SW 1271 (cell line): ENCODE results near the gene JTB.
"Not testable (repeated sequence)": the region's sequence is repeated elsewhere in the genome, so short reads cannot be mapped to it uniquely, and the experiment has no call there.

Experiments
- DNase-seq, 2 experiments: peaks; one replicate each; lab custom pipeline; 2025; lab: John Stamatoyannopoulos, UW

The JTB gene

DNA sequence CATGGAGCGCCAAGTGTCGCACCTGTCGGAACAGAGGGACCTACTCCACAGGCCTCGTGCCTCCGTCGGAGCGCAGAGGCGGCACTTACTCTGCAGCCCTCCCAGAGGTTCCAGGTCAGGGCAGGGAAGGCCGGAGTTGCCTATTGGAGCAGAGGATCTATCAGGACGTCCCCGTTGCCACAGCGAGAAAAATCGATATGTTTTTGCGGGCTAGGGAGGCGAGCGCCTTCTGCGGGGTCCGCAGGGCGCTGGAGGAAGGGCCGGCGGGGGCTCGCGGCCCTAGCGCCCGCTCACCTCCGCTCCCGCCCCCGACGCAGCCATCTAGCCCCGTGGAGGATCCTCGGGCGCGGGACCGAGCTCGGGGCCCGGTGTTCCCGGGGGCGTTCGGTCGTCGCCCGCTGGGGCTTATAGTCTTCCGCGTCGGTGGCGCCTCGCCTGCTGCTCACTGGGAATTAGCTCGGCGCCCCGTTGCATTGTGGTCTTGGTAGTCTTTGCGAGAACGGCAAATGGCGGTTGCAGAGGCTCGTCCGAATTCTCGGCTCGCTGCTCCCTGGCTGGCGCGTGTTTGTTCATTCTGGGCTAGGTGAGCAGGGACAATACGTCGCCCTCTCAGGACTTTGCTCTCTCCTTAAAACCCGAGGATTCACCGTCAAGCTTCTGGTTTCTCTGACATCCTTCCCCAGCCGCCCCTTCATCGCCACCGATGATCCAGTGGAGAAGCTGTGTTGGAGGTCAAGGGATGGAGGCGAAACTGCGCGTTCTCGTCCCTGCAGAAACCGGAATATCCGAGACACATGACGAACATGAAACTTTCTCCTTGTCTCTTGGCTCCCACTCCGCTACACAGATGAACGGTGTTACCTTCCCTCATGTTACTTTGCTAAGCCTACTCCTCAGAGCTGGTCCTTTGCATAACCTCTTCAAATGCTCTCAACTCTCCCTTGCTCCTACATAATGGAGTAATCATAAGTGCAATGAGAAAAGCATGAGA is at the start of gene JTB:
JTB (minus strand) TSS at position 425 of the 991 bp plus-strand sequence; CDS start at position 3, 422 bp downstream.
- DNase-seq, result peak in 1 of 2 experiments; percentile 66

GRCh38 chr1:154019940-154020339 is 42.5 kb upstream of the JTB start:
- DNase-seq, result no peak

DNA sequence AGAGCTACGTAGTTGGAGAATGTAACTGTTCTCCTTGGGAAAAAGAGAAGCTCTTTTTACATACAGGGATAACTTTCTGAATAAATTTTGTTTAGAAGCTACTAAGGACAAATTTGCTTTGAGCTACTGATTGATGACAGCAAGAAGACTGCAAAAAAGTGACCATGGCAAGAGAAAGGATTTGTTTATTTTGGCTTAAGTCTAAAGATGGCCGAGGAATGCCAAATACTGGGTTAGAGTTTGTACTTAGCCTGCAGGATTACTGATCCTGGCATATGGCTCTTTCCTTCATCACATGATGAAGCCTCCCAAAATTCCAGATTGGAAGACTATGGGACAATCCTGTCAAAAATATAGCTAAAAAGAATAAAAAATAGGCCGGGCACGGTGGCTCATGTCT is 41.8 kb upstream of the JTB start:
- DNase-seq, result no peak

DNA sequence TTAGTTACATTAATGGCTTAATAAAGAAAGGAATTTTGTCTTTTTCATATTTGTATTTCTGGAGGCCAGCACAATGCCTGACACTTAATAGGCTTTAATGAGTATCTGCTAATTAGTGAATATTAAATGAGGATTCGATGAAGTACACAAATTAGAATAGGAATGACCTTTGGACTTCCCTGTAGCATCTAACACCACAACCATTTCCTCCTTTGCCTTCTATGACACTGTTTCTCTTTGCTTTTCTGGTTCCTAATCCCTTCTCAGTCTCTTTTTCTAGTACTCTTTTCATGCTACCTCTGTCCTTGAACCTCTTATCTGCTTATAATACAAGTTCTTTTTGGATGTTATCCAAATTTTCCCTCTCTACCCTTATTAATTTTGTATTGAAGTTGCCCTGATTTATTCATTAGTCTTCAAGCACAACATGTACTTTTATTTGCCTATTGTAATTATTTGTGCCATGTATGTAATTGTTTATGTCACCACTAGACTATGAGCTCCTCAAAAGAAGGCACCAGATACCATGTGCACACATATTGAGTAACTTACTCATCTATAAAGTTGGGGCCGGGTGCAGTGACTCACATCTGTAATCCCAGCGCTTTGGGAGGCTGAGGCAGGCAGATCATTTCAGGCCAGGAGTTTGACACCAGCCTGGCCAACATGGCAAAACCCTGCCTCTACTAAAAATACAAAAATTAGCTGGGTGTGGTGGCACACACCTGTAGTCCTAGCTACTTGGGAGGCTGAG is 36.9 kb upstream of the JTB start:
- DNase-seq, result no peak

- DNase-seq, result not testable (repeated sequence)
These were observed 35.1 kb upstream of the JTB start for GRCh38 chr1:154012543-154012942.

DNA sequence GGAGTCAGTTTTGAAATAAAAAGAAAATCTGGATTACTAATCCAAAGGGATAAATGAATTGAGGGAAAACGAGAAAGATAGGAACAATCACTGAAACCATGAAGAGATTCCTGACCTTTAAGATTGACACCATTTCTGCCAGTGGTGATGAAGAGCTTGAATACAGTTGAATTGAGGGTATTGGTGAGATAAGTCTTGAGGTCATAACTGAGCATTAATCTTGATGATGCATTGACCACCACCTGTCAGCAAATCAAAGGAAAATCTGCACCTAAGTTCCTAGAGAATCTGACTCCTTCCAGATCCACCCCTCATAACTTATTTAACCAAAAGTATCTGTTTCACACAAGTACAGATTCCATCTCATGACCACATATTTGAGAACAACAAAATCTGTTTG is 34.7 kb upstream of the JTB start:
- DNase-seq, result no peak

- DNase-seq, result no peak
These were observed 28.7 kb upstream of the JTB start for GRCh38 chr1:154006136-154006535.

- DNase-seq, result no peak
These were observed 22.9 kb upstream of the JTB start for GRCh38 chr1:154000420-154000819.

DNA sequence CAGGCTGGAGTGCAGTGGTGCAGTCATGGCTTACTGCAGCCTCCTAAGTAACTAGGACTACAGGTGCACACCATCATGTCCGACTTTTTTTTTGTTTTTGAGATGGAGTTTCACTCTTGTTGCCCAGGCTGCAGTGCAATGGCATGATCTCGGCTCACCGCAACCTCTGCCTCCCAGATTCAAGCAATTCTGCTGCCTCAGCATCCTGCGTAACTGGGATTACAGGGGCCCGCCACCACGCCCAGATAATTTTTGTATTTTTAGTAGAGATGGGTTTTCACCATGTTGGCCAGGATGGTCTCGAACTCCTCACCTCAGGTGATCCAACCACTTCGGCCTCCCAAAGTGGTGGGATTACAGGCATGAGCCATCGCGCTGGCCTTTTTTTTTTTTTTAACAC is 19.4 kb upstream of the JTB start:
- DNase-seq, result not testable (repeated sequence)

GRCh38 chr1:153995640-153996039 is 18.2 kb upstream of the JTB start:
- DNase-seq, result no peak

- no peak for DNase-seq
These were observed 17.7 kb upstream of the JTB start for GRCh38 chr1:153995202-153995601.

GRCh38 chr1:153991806-153992205 is 14.3 kb upstream of the JTB start:
- DNase-seq, result no peak

DNA sequence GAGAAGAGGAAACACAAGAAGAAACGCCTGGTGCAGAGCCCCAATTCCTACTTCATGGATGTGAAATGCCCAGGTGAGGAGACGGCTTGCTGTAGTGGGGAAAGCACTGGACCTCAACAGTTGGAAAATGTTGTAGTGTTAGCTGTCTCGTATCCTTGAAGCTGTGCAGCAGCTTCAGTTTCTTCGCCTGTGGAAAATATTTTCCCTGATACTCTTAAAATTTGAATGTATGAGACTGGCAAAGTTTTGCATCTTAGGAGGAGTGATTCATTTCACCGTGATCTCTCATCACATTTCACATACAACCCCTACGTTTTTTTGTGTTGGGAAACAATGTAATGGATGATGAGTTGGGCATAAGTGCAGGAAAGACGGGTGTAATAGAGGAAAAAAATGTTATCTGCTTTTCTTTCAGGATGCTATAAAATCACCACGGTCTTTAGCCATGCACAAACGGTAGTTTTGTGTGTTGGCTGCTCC is 13.7 kb upstream of the JTB start:
- no peak for DNase-seq

- peak; percentile 84 to 94 for DNase-seq
These were observed 13.1 kb upstream of the JTB start, which contains the start of gene RPS27 for GRCh38 chr1:153990468-153991150. Gene RPS27, plus strand, starts transcription at chr1:153990762. Its CDS starts 35 bp downstream, at chr1:153990797.

- DNase-seq, result no peak
These were observed 10.1 kb upstream of the JTB start for GRCh38 chr1:153987621-153988020.

DNA sequence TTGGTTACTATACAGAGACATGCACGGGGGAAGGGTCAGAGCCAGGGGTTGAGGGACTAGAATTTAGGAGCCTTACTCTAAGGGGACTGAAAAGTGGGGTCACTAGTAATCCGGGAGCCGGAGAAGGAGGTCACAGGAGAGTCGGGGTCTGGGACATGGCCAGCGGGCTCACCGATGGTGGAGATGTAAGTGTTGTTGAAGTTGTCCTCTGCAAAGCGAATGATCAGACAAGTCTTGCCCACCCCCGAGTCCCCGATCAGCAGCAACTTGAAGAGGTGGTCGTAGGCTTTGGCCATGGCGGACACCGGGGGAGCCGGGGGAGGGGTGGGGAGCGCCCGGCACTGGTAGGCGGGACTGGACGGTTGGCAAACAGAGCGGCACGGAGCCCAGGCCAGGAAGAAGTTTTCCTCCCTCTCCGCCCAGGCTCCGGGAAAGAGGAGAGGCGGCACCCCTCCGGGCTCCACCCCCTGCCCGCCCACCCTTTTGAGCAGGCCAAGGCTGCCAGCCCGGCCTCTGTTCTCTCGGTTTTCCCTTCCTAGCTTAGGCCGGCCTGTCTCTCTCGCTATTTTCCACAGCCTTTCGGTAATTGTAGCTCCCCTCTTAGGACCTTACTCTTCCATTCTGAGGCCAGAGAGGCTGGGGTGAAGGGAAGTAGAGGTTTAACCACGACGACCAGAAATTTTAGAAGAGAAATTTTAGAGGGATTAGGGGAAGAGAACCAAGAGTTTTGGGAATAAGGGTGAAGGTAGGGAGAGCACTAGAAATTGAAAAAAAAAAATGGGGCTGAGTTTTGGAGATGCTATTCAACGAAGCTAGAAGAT is 8.7 kb upstream of the JTB start, which contains the start of gene RAB13:
RAB13 (minus strand) TSS at position 399 of the 821 bp plus-strand sequence; CDS start at position 296, 103 bp downstream.
- peak in 1 of 2 experiments; percentile 78 for DNase-seq

- no peak for DNase-seq
These were observed 8.0 kb upstream of the JTB start for GRCh38 chr1:153985341-153985912.

DNA sequence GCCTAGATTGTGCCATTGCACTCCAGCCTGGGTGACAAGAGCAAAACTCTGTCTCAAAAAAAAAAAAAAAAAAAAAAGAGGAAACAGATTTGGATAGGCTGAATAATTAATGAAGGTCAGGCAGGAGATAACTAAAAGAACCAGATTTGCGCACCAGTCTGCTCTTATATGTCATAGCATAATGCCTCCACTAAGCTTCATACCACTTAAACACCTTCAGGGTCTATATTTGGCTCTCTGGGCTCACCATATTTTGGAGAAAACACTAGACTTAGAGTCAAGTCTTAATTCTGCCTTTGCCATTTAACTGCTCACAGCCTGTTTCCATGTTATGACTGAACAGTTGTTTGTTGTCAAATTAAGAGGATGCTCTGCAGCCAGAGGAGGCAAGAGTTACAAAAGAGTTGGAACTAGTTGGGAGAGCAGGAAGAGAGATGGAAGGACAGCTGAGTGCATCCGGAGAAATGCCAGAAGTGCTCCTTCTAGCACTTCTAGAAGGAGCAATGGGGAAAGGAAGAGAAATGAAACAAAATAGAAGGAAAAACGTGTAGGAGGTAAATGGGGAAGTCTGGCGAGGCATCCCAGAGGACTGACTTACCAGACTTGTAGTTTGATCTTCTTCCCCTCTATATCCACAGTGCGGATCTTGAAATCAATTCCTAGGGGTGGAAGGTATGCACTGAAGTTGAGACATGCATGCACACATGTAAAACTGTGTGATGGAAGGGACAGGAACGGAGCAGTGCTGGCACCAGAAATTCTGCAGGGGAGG is 6.8 kb upstream of the JTB start:
- no peak for DNase-seq

- DNase-seq, result not testable (repeated sequence)
These were observed 4.3 kb upstream of the JTB start for GRCh38 chr1:153981735-153982134.

GRCh38 chr1:153979091-153979490 is 1.6 kb upstream of the JTB start:
- not testable (repeated sequence) for DNase-seq
